Cardiac septum (tissue), 1 donor: Measurements from ENCODE around the gene RHOXF1. TPM values are rescaled to one million over a fixed set of nuclear protein-coding genes. Genes with fewer than 3 reads are reported as not detected.
"Not testable (repeated sequence)": the region's sequence is repeated elsewhere in the genome, so short reads cannot be mapped to it uniquely, and the experiment has no call there.

Experiments
- DNase-seq: peaks from one replicate; pipeline ENCODE4 v3.0.0-alpha.2; 2020; ENCODE audit warnings: low spot score
- intact Hi-C: fragments of 100-400 bp; cut with DNase I; formaldehyde crosslinking; loops from one replicate; pipeline ENCODE4 v1.14.0; 2022
- total RNA-seq: library from RNA; stranded (reverse); fragmentation: NEBNext Ultra II Directional; extraction: Animal tissue kit (Norgen Biotek cat#: 25700); gene quantifications from one replicate; pipeline ENCODE4 v1.2.1, GENCODE V29; 2021
- donor health status: DM: no; HTN: no; CAD: no.

RHOXF1 gene
- total RNA-seq, 1 donor from 2014 or later = not detected

- DNase-seq = no peak
- intact Hi-C loops = no loop called here
These were observed 28.3 kb downstream of the RHOXF1 start for GRCh38 chrX:120087289-120088017.

- DNase-seq, intact Hi-C loops: not testable (repeated sequence)
These were observed 30.0 kb downstream of the RHOXF1 start for GRCh38 chrX:120085553-120086185.

GRCh38 chrX:120077590-120077989 lies 38.1 kb downstream of the RHOXF1 start, which contains the start of gene RHOXF2B:
RHOXF2B (minus strand) TSS chrX:120077690; CDS start chrX:120077552, 138 bp downstream.
- DNase-seq, intact Hi-C loops: not testable (repeated sequence)

- intact Hi-C loops, DNase-seq: not testable (repeated sequence)
These were observed 49.5 kb downstream of the RHOXF1 start for GRCh38 chrX:120066169-120066568.

Other genes starting within 250 kb of the RHOXF1 start
- gene RNF113A, start 244.2 kb downstream of the RHOXF1 start, total RNA-seq = 7.6 TPM
- gene NDUFA1, start 244.1 kb downstream of the RHOXF1 start, total RNA-seq = 424 TPM
- not detected for gene AKAP14, start 220.0 kb downstream of the RHOXF1 start, total RNA-seq
- gene NKAP, start 172.2 kb downstream of the RHOXF1 start, total RNA-seq = 4.8 TPM
- gene RHOXF2B, start 38.2 kb downstream of the RHOXF1 start, total RNA-seq = not detected
- gene RHOXF2, start 42.7 kb upstream of the RHOXF1 start, total RNA-seq = not detected
- 6.5 TPM for gene ZBTB33, start 134.9 kb upstream of the RHOXF1 start, total RNA-seq
- gene TMEM255A, start 195.5 kb upstream of the RHOXF1 start, total RNA-seq = 0.48 TPM
- 16.9 TPM for gene ATP1B4, start 246.2 kb upstream of the RHOXF1 start, total RNA-seq